GM18868 (cell line): ENCODE data around the gene MAD2L2.

Experiments
- ATAC-seq: cut with Tn5 transposase; IDR thresholded peaks from one replicate; pipeline ENCODE4 v1.9.1; 2021; ENCODE audit warnings: mild to moderate bottlenecking, moderate library complexity; ENCODE audit not compliant: unreplicated experiment

MAD2L2 gene

DNA sequence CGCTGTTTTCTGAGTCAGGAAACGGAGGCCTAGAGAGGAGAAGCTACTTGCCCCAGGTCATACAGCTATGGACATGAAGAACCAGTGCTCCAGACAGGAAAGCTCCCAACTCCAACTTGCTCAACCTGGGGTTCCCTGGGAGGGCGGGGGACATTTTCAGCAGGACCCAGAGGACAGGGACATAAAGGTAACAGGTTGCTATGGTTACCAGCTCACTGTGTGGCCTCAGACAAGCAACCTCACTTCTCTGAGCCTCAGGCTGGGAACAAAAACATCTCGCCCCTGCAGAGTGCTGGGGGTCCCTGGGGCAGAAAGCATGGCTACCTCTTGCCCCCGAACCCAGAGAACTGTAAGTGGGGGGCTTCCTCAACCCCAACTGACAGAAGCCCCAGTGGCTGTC, 42.8 kb downstream of the MAD2L2 start:
- ATAC-seq = no peak

- no peak for ATAC-seq
These were observed 46.4 kb downstream of the MAD2L2 start for GRCh38 chr1:11634365-11635192.

DNA sequence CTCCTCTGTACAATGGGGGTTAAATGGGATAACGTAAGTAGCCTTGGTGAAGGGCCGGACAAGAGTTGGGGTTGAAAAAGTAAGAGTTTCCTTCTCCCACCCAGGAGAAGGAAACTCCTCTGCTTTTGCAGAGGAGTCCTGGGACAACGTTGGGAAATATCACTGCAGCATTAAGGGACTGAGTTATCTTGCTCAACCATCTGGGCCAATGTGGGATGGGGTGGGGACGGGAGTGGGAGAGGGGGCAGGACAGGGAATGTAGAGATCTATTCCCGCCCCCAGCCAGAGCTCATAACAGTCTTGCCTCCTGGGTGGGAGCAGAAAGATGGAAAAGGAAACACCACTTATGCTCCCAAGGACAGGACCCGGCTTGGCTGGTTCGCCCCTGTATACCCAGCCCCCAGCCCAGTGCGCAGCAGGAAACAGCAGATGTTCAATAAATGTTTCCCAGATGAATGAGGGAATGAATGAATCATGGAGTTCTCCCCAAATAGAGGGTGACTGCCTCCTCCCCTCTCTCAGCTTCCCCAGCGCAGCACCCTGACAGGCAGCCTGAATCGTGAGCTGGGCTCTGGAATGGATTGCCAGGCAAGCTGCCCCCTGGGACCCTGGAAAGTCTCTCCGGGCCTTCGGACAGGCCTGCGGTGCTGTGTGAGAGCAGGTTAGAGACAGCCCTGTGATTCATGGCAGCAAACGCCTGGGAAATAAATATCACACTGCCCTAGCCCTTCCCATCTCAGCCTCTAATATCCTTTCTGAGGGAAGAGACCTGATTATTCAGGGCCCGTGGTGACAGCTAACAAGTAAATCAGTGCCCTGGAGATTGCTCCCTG, 51.5 kb downstream of the MAD2L2 start:
- no peak for ATAC-seq

DNA sequence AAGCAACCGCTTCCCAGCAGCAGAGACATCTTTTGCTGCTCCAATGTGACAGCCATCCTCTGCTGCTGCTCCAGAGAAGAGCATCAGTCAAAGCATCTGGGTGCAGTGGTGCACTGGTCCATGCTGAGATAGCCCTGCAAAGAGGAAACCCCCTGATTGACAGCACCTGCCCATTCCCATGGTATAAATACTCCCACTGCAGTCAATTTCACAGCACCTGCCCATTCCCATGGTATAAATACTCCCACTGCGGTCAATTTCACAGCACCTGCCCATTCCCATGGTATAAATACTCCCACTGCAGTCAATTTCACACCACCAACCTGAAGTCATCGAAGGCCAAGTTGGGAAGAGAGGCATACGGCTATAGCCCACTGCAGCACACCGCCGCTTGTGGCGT, 52.2 kb downstream of the MAD2L2 start:
- ATAC-seq = no peak

GRCh38 chr1:11626551-11626950, 54.4 kb downstream of the MAD2L2 start:
- ATAC-seq = no peak
